HepG2 (cell line): ENCODE data around the gene PITPNM2. TPM values are rescaled to one million over a fixed set of nuclear protein-coding genes. Genes with fewer than 3 reads are reported as not detected.

Experiments
- ATAC-seq: fragments of 200-7000 bp; cut with Tn5 transposase; 3 replicates; pipeline ENCODE4 v1.9.1; 2020; ENCODE audit warnings: mild to moderate bottlenecking, moderate library complexity
- BruUV-seq: library from RNA; stranded (reverse); fragments of 400-500 nt; replicated peaks from 2 replicates; lab custom pipeline; 2021; lab: Mats Ljungman, UMichigan
- CTCF ChIA-PET: fragments of 300-600 bp; formaldehyde crosslinking; extraction: SDS; loops from one replicate; lab custom pipeline; 2021; ENCODE audit warnings: low total read pairs, inconsistent platforms, low intra/inter-chr PET ratio; lab: Yijun Ruan, JAX
- POLR2A ChIA-PET: fragments of 350-600 bp; sonication (Branson Sonifier 250); formaldehyde crosslinking; loops from one replicate; lab custom pipeline; 2020; ENCODE audit warnings: antibody characterized with exemption, inconsistent platforms; lab: Yijun Ruan, JAX
- DNase-seq: peaks from one replicate; pipeline ENCODE4 v3.0.0-alpha.2; 2015; ENCODE audit warnings: low spot score
- FAIRE-seq: peaks from 3 replicates; lab custom pipeline; 2011; peaks lifted over from hg19 to GRCh38; lab: Jason Lieb, UNC
- H2AFZ ChIP-seq: one replicate; pipeline ENCODE4 v1.6.1; 2011; ENCODE audit warnings: low read length, inconsistent platforms
- H3K27ac ChIP-seq: fragments of 300-600 bp; 3 replicates; pipeline ENCODE4 v1.8.0; 2011; ENCODE audit warnings: mixed run types, mild to moderate bottlenecking, mixed read lengths, low read length, inconsistent platforms; ENCODE audit not compliant: insufficient read depth; ENCODE audit errors: extremely low read length
- H3K27me3 ChIP-seq, 2 experiments: fragments of 200-600 bp in 1 of 2; 2 replicates in 1 of 2; 3 replicates in 1 of 2; pipeline versions ENCODE4 v1.6.0 to v1.8.0; 2011; ENCODE audit warnings: low read length in 2 of 2, mild to moderate bottlenecking in 2 of 2, moderate library complexity in 2 of 2, inconsistent platforms in 1 of 2; ENCODE audit not compliant: insufficient read depth in 2 of 2, control insufficient read depth in 1 of 2
- H3K36me3 ChIP-seq, 2 experiments: fragments of 200-600 bp in 1 of 2; replicated peaks in 1 of 2; 2 replicates in 1 of 2; 3 replicates in 1 of 2; pipeline versions ENCODE4 v1.5.1 to v1.8.0; 2011; ENCODE audit warnings: low read length in 2 of 2, inconsistent platforms in 1 of 2; ENCODE audit not compliant: insufficient read depth in 2 of 2, control insufficient read depth in 1 of 2
- H3K4me1 ChIP-seq: 2 replicates; pipeline ENCODE4 v1.5.1; 2012; ENCODE audit warnings: low read length, inconsistent platforms; ENCODE audit not compliant: insufficient read depth
- H3K4me2 ChIP-seq: 2 replicates; pipeline ENCODE4 v1.6.0; 2011; ENCODE audit warnings: low read depth, low read length, inconsistent platforms
- H3K4me3 ChIP-seq, 3 experiments: fragments of 200-600 bp in 1 of 3; sonication (generic), shearing (Covaris generic) in 1 of 3; replicated peaks in 1 of 3; 2 replicates each; pipeline ENCODE4 v1.5.1; 2011 to 2016; ENCODE audit warnings: low read length in 3 of 3, inconsistent platforms in 2 of 3, low read depth in 2 of 3, mild to moderate bottlenecking in 2 of 3, control low read depth in 1 of 3, mixed read lengths in 1 of 3; ENCODE audit not compliant: insufficient read depth in 1 of 3
- H3K79me2 ChIP-seq: one replicate; pipeline ENCODE4 v1.6.1; 2011; ENCODE audit warnings: low read length, inconsistent platforms; ENCODE audit not compliant: insufficient read depth
- H3K9ac ChIP-seq: 2 replicates; pipeline ENCODE4 v1.6.0; 2011; ENCODE audit warnings: mild to moderate bottlenecking, low read depth, low read length, inconsistent platforms; ENCODE audit not compliant: insufficient read depth
- H3K9me3 ChIP-seq: 2 replicates; pipeline ENCODE4 v1.5.1; 2012; ENCODE audit warnings: mild to moderate bottlenecking, low read length
- H4K20me1 ChIP-seq: 2 replicates; pipeline ENCODE4 v1.6.0; 2011; ENCODE audit warnings: inconsistent platforms, mild to moderate bottlenecking, low read length, moderate library complexity; ENCODE audit not compliant: insufficient read depth
- IRF2 ChIP-seq: IDR thresholded peaks from 2 replicates; pipeline ENCODE4 v1.6.1; 2018; ENCODE audit warnings: missing genetic modification reagents, missing compliant biosample characterization
- POGZ ChIP-seq: sonication (generic); formaldehyde crosslinking; IDR thresholded peaks from 2 replicates; pipeline ENCODE4 v1.4.0; 2020; ENCODE audit warnings: mild to moderate bottlenecking, missing genetic modification reagents
- SKIL ChIP-seq: sonication (generic); formaldehyde crosslinking; IDR thresholded peaks from 2 replicates; pipeline ENCODE4 v1.8.0; 2022; ENCODE audit warnings: missing genetic modification reagents, mild to moderate bottlenecking, moderate library complexity, borderline replicate concordance
- YEATS4 ChIP-seq: sonication (generic); formaldehyde crosslinking; IDR thresholded peaks from 2 replicates; pipeline ENCODE4 v1.4.0; 2020; ENCODE audit warnings: missing genetic modification reagents, borderline replicate concordance
- ZNF530 ChIP-seq: sonication (generic); formaldehyde crosslinking; IDR thresholded peaks from 2 replicates; pipeline ENCODE4 v1.5.0; 2020; ENCODE audit warnings: low read depth, mild to moderate bottlenecking, missing genetic modification reagents
- ZNF543 ChIP-seq: sonication (generic); formaldehyde crosslinking; IDR thresholded peaks from 2 replicates; pipeline ENCODE4 v1.4.0; 2020; ENCODE audit warnings: mild to moderate bottlenecking, missing genetic modification reagents
- ZNF572 ChIP-seq: sonication (generic); formaldehyde crosslinking; IDR thresholded peaks from 2 replicates; pipeline ENCODE4 v1.5.1; 2020; ENCODE audit warnings: mild to moderate bottlenecking, missing genetic modification reagents
- WGBS: methylation state at CpG from one replicate; pipeline ENCODE4 v1.1.6; 2017; ENCODE audit warnings: low lambda C conversion rate; 5-methylcytosine and 5-hydroxymethylcytosine counted together
- in situ Hi-C: cut with HindIII; loops from 2 replicates; pipeline ENCODE4 v1.10.0; 2017; ENCODE audit warnings: low pct_unique_long_range_greater_than_20kb; ENCODE audit not compliant: extremely low pct_ligation_motif_present
- intact Hi-C: fragments of 100-400 bp; cut with micrococcal nuclease; formaldehyde crosslinking; loops from one replicate; pipeline ENCODE4 v1.10.0; 2022; ENCODE audit not compliant: unreplicated experiment
- polyA plus RNA-seq, 8 experiments: library from polyadenylated mRNA; depleted of rRNA in 3 of 8; stranded (reverse) in 7 of 8; unstranded in 1 of 8; fragments of >200 nt; fragmentation: Illumina TruSeq in 4 of 8; extraction: Trizol in 4 of 8; gene quantifications; 2 replicates each; pipeline versions ENCODE4 v1.2.1 to v1.2.3, GENCODE V29; 2011 to 2016; ENCODE audit warnings: low read depth in 4 of 8, missing spikeins in 1 of 8, mixed read lengths in 1 of 8; ENCODE audit not compliant: insufficient read depth in 1 of 8
- total RNA-seq, 5 experiments: library from RNA; depleted of rRNA; stranded (reverse); fragments of >200 nt; fragmentation: Illumina TruSeq; extraction: Trizol; gene quantifications; 2 replicates each; pipeline ENCODE4 v1.2.3, GENCODE V29; 2016; ENCODE audit warnings: low read depth in 1 of 5

The PITPNM2 gene
- total and polyA plus RNA-seq, 2 of the 13 experiments (the other 11 are each of a cell fraction or from before 2014, with no cell fraction given) = 4.2 to 5.3 TPM

GRCh38 chr12:123149501-123150274 lies 1.2 kb downstream of the PITPNM2 start (continued):
- TF ChIP-seq ZNF572 (CRISPR knock-in tag) (no peak), SKIL (no peak), ZNF530 (CRISPR knock-in tag) (no peak), YEATS4 (CRISPR knock-in tag) (no peak), IRF2 (CRISPR knock-in tag) (no peak)

DNA sequence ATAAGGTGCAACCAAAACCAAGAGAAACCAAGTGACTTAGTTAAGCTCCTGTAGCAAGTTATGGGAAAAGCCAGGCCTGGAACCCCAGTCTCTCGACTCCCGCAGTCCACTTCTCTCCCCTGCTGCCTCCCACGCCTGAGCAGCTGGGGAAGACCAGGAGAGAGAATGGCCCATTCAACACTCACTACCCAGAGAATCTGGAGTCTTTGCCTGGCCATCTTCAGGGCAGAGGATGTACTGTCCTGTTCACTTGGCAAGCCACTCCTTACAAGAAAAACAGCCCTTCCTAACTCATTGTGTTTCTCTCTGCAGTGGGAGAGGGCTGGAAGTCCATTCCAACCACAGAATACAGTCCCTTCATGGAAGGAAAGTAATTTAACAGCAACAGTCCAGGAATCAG lies 1.8 kb downstream of the PITPNM2 start:
- Histone ChIP-seq H4K20me1 (no peaks in the 10 kb centered on the region), H3K4me3 (peak overlapping the region in 2 of 3 experiments; percentile 72 to 98; a peak in 2 of 6 replicates), H3K9me3 (no peaks in the 10 kb centered on the region), H3K27me3 (no peaks in the 10 kb centered on the region), H3K4me1 (peaks cover 72% of the 10 kb centered on the region), H3K27ac (no peak overlapping the region), H2AFZ (no peak overlapping the region), H3K9ac (peak overlapping the region; percentile 85), H3K79me2 (peaks cover 42% of the 10 kb centered on the region), H3K36me3 (no peaks in the 10 kb centered on the region), H3K4me2 (peak overlapping the region; percentile 90)
- TF ChIP-seq ZNF543 (CRISPR knock-in tag) = 0 out of 2 replicates have a peak, but pooled peaks have one; percentile 45
- no peak for TF ChIP-seq POGZ
- no TSS peak for BruUV-seq
- FAIRE-seq (peak; percentile 8), ATAC-seq (no peak), DNase-seq (no peak)
- intact Hi-C loops (no loop called here), in situ Hi-C loops (no loop called here)
- WGBS = 90% methylated on average over 3 of the region's 3 CpGs
- ChIA-PET CTCF (no interaction called here), POLR2A (interaction anchor here (1.6 to 1.7 kb wide), 2 partner anchors 8 to 23 kb away, joined by 4 to 9 read pairs; no protein-coding TSS in a partner anchor)
